ENCODE results near the gene MBP. TPM values are rescaled to one million over a fixed set of nuclear protein-coding genes. Genes with fewer than 3 reads are reported as not detected.

The MBP gene
- total RNA-seq, 1 donor from 2014 or later = 90.6 TPM

DNA sequence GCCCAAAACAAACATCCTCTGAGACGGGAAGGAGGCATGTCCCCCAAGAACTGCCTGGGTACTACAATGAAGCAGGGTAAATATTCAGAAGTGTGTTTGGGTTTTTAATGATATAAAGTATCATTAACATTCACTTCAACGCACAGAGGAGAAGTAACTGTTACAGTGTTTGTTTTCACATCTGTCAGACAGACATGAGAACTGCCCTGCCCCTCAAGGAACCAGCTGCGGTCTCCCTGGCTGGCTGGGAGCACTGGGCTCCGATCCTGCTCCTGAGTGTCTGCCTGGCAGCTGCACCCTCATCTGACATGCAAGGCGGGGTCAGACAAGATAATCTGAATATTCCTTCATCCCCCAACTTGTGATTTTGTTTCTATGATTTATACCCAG, 75.6 kb downstream of the MBP start:
- Histone ChIP-seq H3K4me3 (no peak overlapping the region), H3K9me3 (no peaks in the 10 kb centered on the region), H3K27ac (peak overlapping the region; percentile 89), H3K36me3 (no peaks in the 10 kb centered on the region), H3K27me3 (ENCODE audit: low read depth) (no peaks in the 10 kb centered on the region), H3K4me1 (peaks cover 94% of the 10 kb centered on the region)
- ATAC-seq (peak; percentile 10 to 30), DNase-seq (peak; percentile 73)
- intact Hi-C loops (cut with DNase I) = no loop called here
- TF ChIP-seq, protein P1, sequence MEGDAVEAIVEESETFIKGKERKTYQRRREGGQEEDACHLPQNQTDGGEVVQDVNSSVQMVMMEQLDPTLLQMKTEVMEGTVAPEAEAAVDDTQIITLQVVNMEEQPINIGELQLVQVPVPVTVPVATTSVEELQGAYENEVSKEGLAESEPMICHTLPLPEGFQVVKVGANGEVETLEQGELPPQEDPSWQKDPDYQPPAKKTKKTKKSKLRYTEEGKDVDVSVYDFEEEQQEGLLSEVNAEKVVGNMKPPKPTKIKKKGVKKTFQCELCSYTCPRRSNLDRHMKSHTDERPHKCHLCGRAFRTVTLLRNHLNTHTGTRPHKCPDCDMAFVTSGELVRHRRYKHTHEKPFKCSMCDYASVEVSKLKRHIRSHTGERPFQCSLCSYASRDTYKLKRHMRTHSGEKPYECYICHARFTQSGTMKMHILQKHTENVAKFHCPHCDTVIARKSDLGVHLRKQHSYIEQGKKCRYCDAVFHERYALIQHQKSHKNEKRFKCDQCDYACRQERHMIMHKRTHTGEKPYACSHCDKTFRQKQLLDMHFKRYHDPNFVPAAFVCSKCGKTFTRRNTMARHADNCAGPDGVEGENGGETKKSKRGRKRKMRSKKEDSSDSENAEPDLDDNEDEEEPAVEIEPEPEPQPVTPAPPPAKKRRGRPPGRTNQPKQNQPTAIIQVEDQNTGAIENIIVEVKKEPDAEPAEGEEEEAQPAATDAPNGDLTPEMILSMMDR (IDR thresholded peaks at IDR 0.05) = no peak

DNA sequence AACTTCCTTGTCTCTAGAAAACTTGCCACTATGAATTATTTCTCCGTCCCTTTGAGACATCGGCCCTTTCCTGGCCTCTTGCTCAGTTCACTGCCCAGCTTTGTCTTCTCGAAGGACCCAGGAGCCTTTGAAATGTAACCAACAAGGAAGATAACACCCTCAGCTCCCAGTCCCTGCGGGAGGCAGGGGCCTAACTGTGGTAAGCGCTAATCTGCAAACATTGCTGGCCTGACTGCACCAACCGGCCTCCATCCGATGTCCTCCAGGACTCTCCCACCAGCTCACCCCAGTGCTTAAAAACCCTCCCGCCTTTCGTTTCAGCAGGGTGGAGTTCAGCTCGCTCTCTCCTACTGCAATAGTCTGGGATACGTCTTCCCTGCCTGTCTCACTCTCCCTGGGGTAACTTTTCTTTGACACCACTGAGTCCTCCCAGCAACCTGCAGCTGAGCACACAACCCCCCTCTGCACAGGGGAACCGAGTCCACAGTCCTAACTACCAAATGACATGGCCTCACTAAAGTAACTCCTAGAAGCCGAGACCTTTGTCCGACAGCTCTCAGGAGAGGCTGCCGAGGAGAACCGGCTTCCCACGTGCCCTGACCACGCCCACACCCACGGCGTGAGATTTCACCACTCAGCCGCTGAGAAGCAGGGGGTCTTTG, 76.1 kb downstream of the MBP start:
- peak; percentile 49 to 66 for ATAC-seq
- TF ChIP-seq, protein P1 (IDR thresholded peaks at IDR 0.05) = no peak
- Histone ChIP-seq H3K36me3 (no peaks in the 10 kb centered on the region), H3K4me3 (no peak overlapping the region), H3K27me3 (ENCODE audit: low read depth) (no peaks in the 10 kb centered on the region), H3K4me1 (peaks cover 93% of the 10 kb centered on the region), H3K9me3 (no peaks in the 10 kb centered on the region), H3K27ac (peak overlapping the region; percentile 89)
- intact Hi-C loops (cut with DNase I) = no loop called here
- peak; percentile 81 for DNase-seq

DNA sequence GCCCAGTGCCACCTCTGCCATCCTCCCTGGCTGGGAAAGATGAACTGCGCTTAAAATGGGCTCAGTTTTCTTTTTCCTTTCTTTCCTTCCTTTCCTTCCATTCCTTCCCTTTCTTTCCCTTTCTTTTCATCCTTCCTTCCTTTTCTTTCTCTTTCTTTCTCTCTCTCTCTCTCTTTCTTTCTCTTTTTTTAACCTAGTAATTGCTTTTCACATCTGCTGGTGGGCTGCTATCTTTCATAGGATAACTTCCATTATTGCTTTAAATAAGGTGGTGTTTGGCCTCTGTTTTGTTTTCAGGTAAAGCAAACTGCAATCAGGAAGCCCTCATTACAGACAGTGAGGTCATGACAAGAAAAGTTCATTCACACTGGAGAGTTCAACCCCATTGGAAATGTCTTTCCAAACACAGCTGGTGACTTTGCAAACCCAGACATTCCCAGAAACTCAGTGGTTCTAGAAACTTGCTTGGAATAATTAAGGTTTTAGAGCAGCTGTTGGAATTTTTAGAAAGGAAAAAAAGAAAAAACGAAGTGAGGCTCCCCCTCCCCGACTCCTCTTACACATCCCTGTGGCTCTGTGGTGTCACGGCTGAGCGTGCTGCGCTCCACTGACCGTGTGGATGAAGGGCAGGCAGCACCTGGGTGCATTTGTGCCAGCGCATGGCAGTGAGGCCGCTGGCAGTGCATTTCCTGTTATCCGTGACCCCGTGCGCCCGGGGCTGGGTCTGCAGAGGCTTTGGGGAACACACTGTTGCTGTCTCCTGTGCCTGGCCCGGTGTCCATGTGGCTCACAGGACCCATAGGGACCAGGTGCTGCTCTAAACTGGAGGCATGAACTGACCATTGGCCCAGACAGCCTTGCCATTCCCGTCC, 76.9 kb downstream of the MBP start:
- peaks cover 84% of the 10 kb centered on the region for H3K4me1 ChIP-seq
- DNase-seq (peak; percentile 76), ATAC-seq (no peak)
- no peaks in the 10 kb centered on the region for H3K9me3 ChIP-seq
- H3K27me3 ChIP-seq (ENCODE audit: low read depth) = no peaks in the 10 kb centered on the region
- intact Hi-C loops (cut with DNase I) = no loop called here
- TF ChIP-seq, protein P1 (IDR thresholded peaks at IDR 0.05) = no peak
- no peaks in the 10 kb centered on the region for H3K36me3 ChIP-seq
- peak overlapping the region; percentile 89 for H3K27ac ChIP-seq
- no peak overlapping the region for H3K4me3 ChIP-seq

DNA sequence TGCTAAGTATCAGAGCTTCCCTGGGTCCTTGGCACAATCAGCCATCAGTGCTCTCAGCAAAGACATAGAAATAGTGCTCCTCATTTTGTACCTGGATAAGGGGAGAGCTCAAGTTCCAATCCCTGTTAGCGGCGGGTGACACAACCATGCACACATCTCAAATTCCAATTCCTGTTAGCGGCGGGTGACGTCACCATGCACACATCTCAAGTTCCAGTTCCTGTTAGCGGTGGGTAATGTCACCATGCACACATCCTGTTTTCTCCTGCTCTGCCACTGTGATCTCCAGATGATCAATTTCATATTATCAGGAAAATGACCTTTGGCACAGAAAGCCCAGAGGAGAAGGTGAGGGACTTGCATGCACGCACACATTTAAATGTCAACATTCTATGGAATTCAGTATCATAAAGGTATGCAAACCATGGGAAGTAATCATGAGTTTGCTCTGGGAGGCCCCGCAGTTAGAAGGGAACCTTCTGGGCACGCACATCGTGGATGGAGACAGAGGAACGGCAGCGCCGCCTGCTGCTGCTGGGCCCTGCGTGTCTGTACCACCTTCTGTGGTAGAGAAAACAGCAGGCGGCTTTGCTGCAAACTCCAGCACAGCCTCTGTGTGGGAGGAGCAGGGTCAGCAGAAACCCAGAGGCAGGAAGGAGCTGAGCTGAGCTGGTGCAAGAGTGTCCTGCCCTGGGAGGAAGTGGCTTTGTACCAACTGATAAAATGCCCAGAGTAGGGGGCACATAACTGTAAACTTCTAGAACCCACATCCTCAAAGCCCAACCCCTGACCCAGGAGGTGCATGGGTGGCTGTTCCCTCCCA, 77.8 kb downstream of the MBP start:
- intact Hi-C loops (cut with DNase I) = no loop called here
- peak; percentile 92 for DNase-seq
- TF ChIP-seq, protein P1 (IDR thresholded peaks at IDR 0.05) = peak; percentile 73
- peak; percentile 82 to 91 for ATAC-seq
- Histone ChIP-seq H3K9me3 (no peaks in the 10 kb centered on the region), H3K27me3 (ENCODE audit: low read depth) (no peaks in the 10 kb centered on the region), H3K27ac (peak overlapping the region; percentile 89), H3K4me1 (peaks cover 77% of the 10 kb centered on the region), H3K36me3 (no peaks in the 10 kb centered on the region), H3K4me3 (peak overlapping the region; percentile 32)

DNA sequence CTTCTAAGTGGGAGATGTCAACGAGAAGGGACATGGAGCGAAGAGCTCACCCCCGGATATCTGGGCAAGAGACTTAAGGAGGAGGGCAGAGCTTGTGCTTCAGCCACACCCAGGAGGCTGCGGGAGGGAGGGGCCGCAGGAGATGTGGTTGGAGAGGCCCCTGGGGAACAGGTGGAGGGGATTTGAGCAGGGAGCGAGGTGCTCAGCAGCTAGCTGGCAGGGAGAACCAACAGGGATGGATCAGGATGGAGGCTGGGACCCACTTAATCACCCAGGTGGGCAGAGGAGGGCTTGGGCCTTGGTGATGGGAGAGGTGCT, 78.3 kb downstream of the MBP start:
- no peaks in the 10 kb centered on the region for H3K9me3 ChIP-seq
- intact Hi-C loops (cut with DNase I) = no loop called here
- ATAC-seq = peak in 1 of 2 donors; percentile 4
- TF ChIP-seq, protein P1 (IDR thresholded peaks at IDR 0.05) = no peak
- H3K4me1 ChIP-seq = peaks cover 72% of the 10 kb centered on the region
- peak overlapping the region; percentile 89 for H3K27ac ChIP-seq
- H3K27me3 ChIP-seq (ENCODE audit: low read depth) = no peaks in the 10 kb centered on the region
- H3K36me3 ChIP-seq = no peaks in the 10 kb centered on the region
- H3K4me3 ChIP-seq = peak overlapping the region; percentile 32
- no peak for DNase-seq

Measured in lower lobe of right lung (tissue), 2 donors.